SU-DHL-6 (cell line): ENCODE results near the gene MTX3.

Source experiments
- H2AFZ ChIP-seq: fragments of 200-600 bp; sonication (generic); 2 replicates; pipeline ENCODE4 v1.6.1; 2014; ENCODE audit warnings: low read depth, mild to moderate bottlenecking, moderate library complexity, mixed read lengths, antibody characterized with exemption, low read length; ENCODE audit not compliant: severe bottlenecking
- H3F3A ChIP-seq: fragments of 200-600 bp; shearing (Covaris generic); 2 replicates; pipeline ENCODE4 v1.6.0; 2016; ENCODE audit warnings: antibody characterized with exemption, mild to moderate bottlenecking; ENCODE audit not compliant: insufficient read depth
- H3K27ac ChIP-seq: fragments of 200-600 bp; sonication (generic); 2 replicates; pipeline ENCODE4 v1.5.1; 2016; ENCODE audit warnings: low read depth, mild to moderate bottlenecking, low read length, moderate library complexity, mixed read lengths
- H3K27me3 ChIP-seq: fragments of 200-600 bp; sonication (generic), shearing (Covaris generic); 2 replicates; pipeline ENCODE4 v1.6.0; 2014; ENCODE audit warnings: mild to moderate bottlenecking, low read length
- H3K36me3 ChIP-seq: fragments of 200-600 bp; sonication (generic); 2 replicates; pipeline ENCODE4 v1.6.1; 2014; ENCODE audit warnings: mild to moderate bottlenecking, low read length, mixed read lengths
- H3K4me2 ChIP-seq: fragments of 300-600, 200-600 bp; shearing (Covaris generic), sonication (generic); 2 replicates; pipeline ENCODE4 v1.6.0; 2014; ENCODE audit warnings: low read length, low read depth, mild to moderate bottlenecking; ENCODE audit not compliant: poor library complexity, severe bottlenecking
- H3K4me3 ChIP-seq: fragments of 200-600 bp; sonication (generic); 2 replicates; pipeline ENCODE4 v1.5.1; 2014; ENCODE audit warnings: antibody characterized with exemption, low read length, mild to moderate bottlenecking, mixed read lengths; ENCODE audit not compliant: insufficient read depth, poor library complexity, severe bottlenecking
- H3K79me2 ChIP-seq: fragments of 200-600 bp; sonication (generic); 2 replicates; pipeline ENCODE4 v1.6.1; 2014; ENCODE audit warnings: mild to moderate bottlenecking, low read length, moderate library complexity; ENCODE audit not compliant: insufficient read depth
- H3K9ac ChIP-seq: fragments of 200-600 bp; sonication (generic); 2 replicates; pipeline ENCODE4 v1.7.0; 2014; ENCODE audit warnings: mild to moderate bottlenecking, low read length
- H3K9me2 ChIP-seq: fragments of 200-600 bp; sonication (generic); replicated peaks from 2 replicates; pipeline ENCODE4 v1.6.1; 2014; ENCODE audit warnings: low read length; ENCODE audit not compliant: insufficient read depth
- H3K9me3 ChIP-seq: fragments of 200-600 bp; sonication (generic); 2 replicates; pipeline ENCODE4 v1.6.1; 2014; ENCODE audit warnings: low read length, mixed read lengths; ENCODE audit not compliant: insufficient read depth
- H4K20me1 ChIP-seq: fragments of 200-600 bp; sonication (generic); 2 replicates; pipeline ENCODE4 v1.6.1; 2014; ENCODE audit warnings: low read depth, mild to moderate bottlenecking, antibody characterized with exemption, low read length, moderate library complexity, mixed read lengths
- EZH2phosphoT487 ChIP-seq: fragments of 200-600 bp; sonication (generic), shearing (Covaris generic); conservative IDR thresholded peaks from 2 replicates; pipeline ENCODE4 v1.6.1; 2018; ENCODE audit warnings: mild to moderate bottlenecking, antibody characterized with exemption, low read length, moderate library complexity, mixed read lengths
- TF ChIP-seq, protein P1 (sequence below): fragments of 200-600 bp; sonication (generic); IDR thresholded peaks from one replicate; pipeline ENCODE4 v1.5.1; 2017; ENCODE audit warnings: antibody characterized with exemption, mild to moderate bottlenecking, low read length, moderate library complexity; ENCODE audit not compliant: insufficient read depth, poor library complexity, severe bottlenecking

The MTX3 gene

DNA sequence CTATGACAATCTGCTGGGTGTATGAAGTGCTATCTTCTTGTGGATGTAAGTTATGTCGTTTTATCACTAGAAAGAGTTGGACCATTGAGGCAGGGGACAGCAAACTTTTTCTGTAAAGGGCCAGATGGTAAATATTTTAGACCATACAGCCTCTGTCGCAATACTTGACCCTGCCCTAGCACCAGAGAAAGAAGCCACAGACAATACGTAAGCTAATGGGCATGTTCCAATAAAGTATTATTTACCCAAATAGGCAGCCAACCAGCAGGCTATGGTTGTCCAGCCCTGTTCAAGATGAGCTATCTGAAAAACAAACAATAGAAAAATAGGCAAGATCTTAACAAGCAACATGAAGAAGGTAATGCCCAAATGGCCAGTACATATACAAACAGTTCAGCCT, 36.4 kb downstream of the MTX3 start:
- no peak overlapping the region for H2AFZ ChIP-seq
- no peak overlapping the region for H3K4me3 ChIP-seq
- no peaks in the 10 kb centered on the region for H3K9me3 ChIP-seq
- no peaks in the 10 kb centered on the region for H3K27me3 ChIP-seq
- no peaks in the 10 kb centered on the region for H3K36me3 ChIP-seq
- TF ChIP-seq, protein P1, sequence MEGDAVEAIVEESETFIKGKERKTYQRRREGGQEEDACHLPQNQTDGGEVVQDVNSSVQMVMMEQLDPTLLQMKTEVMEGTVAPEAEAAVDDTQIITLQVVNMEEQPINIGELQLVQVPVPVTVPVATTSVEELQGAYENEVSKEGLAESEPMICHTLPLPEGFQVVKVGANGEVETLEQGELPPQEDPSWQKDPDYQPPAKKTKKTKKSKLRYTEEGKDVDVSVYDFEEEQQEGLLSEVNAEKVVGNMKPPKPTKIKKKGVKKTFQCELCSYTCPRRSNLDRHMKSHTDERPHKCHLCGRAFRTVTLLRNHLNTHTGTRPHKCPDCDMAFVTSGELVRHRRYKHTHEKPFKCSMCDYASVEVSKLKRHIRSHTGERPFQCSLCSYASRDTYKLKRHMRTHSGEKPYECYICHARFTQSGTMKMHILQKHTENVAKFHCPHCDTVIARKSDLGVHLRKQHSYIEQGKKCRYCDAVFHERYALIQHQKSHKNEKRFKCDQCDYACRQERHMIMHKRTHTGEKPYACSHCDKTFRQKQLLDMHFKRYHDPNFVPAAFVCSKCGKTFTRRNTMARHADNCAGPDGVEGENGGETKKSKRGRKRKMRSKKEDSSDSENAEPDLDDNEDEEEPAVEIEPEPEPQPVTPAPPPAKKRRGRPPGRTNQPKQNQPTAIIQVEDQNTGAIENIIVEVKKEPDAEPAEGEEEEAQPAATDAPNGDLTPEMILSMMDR, result no peak
- no peak for TF ChIP-seq EZH2phosphoT487
- H3F3A ChIP-seq, result no peaks in the 10 kb centered on the region
- no peaks in the 10 kb centered on the region for H3K79me2 ChIP-seq
- no peaks in the 10 kb centered on the region for H3K9me2 ChIP-seq
- H3K9ac ChIP-seq, result no peak overlapping the region
- no peaks in the 10 kb centered on the region for H4K20me1 ChIP-seq
- no peak overlapping the region for H3K4me2 ChIP-seq
- H3K27ac ChIP-seq, result no peak overlapping the region

DNA sequence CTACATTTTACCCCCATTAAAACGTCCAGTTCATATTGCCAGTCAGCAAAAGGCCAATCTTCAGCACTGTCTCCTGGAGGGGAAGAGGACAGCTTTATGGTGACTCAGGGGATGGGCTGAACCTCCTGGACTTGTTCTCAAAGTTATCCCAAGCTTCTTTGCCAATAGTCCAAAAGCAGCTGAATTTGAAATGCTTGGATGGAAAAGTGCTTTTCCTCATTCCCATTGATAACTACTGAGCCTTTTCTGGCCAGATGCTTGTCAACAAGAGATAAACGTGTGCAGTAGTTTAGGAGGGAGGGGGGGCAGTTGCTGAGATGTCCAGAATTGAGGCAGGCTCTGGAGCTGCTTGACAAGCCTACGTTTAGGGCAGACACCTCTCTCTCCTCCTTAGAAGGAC, 43.5 kb downstream of the MTX3 start:
- Histone ChIP-seq H3K4me3 (no peak overlapping the region), H3K9me2 (no peaks in the 10 kb centered on the region), H3K9ac (no peak overlapping the region), H3K4me2 (no peak overlapping the region), H2AFZ (no peak overlapping the region), H3F3A (no peaks in the 10 kb centered on the region), H3K27me3 (no peaks in the 10 kb centered on the region), H3K36me3 (no peaks in the 10 kb centered on the region), H3K79me2 (no peaks in the 10 kb centered on the region), H4K20me1 (no peaks in the 10 kb centered on the region), H3K9me3 (no peaks in the 10 kb centered on the region), H3K27ac (no peak overlapping the region)
- TF ChIP-seq EZH2phosphoT487, result no peak
- TF ChIP-seq, protein P1, result no peak

DNA sequence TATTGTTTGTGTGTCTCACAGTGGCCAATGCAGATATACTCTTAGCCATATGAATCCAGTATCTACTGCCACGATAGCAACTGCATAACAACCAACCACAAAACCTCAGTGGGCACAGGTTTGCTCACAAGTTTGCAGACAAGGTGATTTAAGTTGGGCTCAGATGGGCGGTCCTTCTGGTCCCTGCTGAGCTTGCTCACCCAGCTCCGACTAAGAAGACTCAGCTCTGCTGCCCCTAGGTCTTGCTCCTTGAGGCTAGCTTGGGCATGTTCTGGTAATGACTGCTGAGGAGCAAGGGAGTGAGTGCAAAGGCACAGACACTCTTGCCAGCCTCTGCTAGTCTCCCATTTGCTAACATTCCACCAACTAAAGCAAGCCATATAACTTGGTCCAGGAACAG, 52.6 kb downstream of the MTX3 start:
- Histone ChIP-seq H4K20me1 (no peaks in the 10 kb centered on the region), H3K4me2 (no peak overlapping the region), H3F3A (no peaks in the 10 kb centered on the region), H3K4me3 (no peak overlapping the region), H3K36me3 (no peaks in the 10 kb centered on the region), H3K27me3 (no peaks in the 10 kb centered on the region), H3K79me2 (no peaks in the 10 kb centered on the region), H2AFZ (no peak overlapping the region), H3K27ac (no peak overlapping the region), H3K9me2 (no peaks in the 10 kb centered on the region), H3K9ac (no peak overlapping the region), H3K9me3 (no peaks in the 10 kb centered on the region)
- TF ChIP-seq, protein P1, result no peak
- no peak for TF ChIP-seq EZH2phosphoT487

DNA sequence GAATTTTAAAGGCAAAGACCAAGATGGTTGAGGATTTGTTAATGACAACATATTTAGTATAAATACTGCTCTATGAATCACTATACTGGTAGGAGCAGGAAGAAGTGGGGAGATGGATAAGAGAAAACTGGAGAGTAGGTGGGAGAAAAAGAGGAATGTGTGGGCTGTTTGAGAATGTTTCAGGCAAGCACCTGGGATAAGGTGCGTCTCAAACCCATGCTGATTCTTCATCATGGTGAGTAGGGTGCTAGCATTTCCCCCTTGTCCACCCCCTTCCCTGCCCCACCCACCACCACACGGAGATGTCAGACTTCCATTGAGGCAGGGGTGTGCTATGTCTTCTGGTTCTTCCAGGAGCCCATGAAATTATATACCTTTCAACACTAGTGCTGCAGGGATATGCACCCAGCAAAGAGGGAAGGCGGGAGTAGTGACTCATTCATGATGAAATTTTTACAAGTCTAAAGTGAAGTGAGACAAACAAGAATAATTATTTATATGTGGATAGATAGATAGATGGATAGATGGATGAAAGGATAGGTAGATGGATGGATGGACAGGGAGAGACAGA, 54.3 kb downstream of the MTX3 start:
- no peak overlapping the region for H3K4me2 ChIP-seq
- no peak overlapping the region for H2AFZ ChIP-seq
- no peaks in the 10 kb centered on the region for H3K9me3 ChIP-seq
- H3K27me3 ChIP-seq, result no peaks in the 10 kb centered on the region
- H3K4me3 ChIP-seq, result no peak overlapping the region
- no peaks in the 10 kb centered on the region for H3K79me2 ChIP-seq
- TF ChIP-seq, protein P1, result no peak
- TF ChIP-seq EZH2phosphoT487, result no peak
- no peaks in the 10 kb centered on the region for H3F3A ChIP-seq
- H4K20me1 ChIP-seq, result no peaks in the 10 kb centered on the region
- H3K27ac ChIP-seq, result no peak overlapping the region
- H3K9me2 ChIP-seq, result no peaks in the 10 kb centered on the region
- no peaks in the 10 kb centered on the region for H3K36me3 ChIP-seq
- H3K9ac ChIP-seq, result no peak overlapping the region
